NCI-H460 (cell line): ENCODE measurements around the gene PGRMC1. TPM values are rescaled to one million over a fixed set of nuclear protein-coding genes. Genes with fewer than 3 reads are reported as not detected.

ENCODE experiments used
- total RNA-seq: library from RNA; depleted of rRNA; stranded (reverse); fragments of >200 nt; shearing (Covaris generic); gene quantifications from 2 replicates; pipeline ENCODE4 v1.2.3, GENCODE V29; 2014; rRNA removed

Gene PGRMC1
- total RNA-seq, 1 experiment from 2014 or later, result 173 TPM

Other genes starting within 250 kb of the PGRMC1 start
- not detected in 2 replicates for gene CT47C1, start 163.3 kb upstream of the PGRMC1 start, total RNA-seq
- gene KIAA1210, start 108.5 kb upstream of the PGRMC1 start, total RNA-seq, result not detected in 2 replicates
- gene SLC25A43, start 163.1 kb downstream of the PGRMC1 start, total RNA-seq, result 44.5 and 45.8 TPM in 2 replicates
- gene SLC25A5, start 232.2 kb downstream of the PGRMC1 start, total RNA-seq, result 695 and 806 TPM in 2 replicates